HL-60 (cell line): ENCODE measurements around the gene CADM1.

ENCODE experiments used
- DNase-seq, 2 experiments: peaks; one replicate each; pipeline ENCODE4 v3.0.0-alpha.2; 2010 to 2020; ENCODE audit warnings: low read depth in 1 of 2, low spot score in 1 of 2
- H3K27ac ChIP-seq: fragments of 250-450 bp; sonication (Bioruptor Pico); replicated peaks from 2 replicates; pipeline ENCODE4 v1.5.1; 2020; ENCODE audit warnings: mild to moderate bottlenecking, moderate library complexity
- H3K27me3 ChIP-seq: fragments of 250-450 bp; sonication (Bioruptor Pico); 2 replicates; pipeline ENCODE4 v1.5.1; 2021; ENCODE audit warnings: mild to moderate bottlenecking, moderate library complexity; ENCODE audit not compliant: insufficient read depth, poor library complexity, severe bottlenecking
- H3K4me3 ChIP-seq: replicated peaks from 2 replicates; pipeline ENCODE4 v1.5.1; 2011; ENCODE audit warnings: mild to moderate bottlenecking, control low read depth, low read length; ENCODE audit not compliant: insufficient read depth
- GABPA ChIP-seq: IDR thresholded peaks from 2 replicates; pipeline ENCODE4 v1.6.1; 2012; ENCODE audit warnings: low read depth
- POLR2AphosphoS5 ChIP-seq: IDR thresholded peaks from 2 replicates; pipeline ENCODE4 v1.6.1; 2012; ENCODE audit warnings: low read depth
- SPI1 ChIP-seq: IDR thresholded peaks from 2 replicates; pipeline ENCODE4 v1.6.1; 2012; ENCODE audit warnings: low read depth, mild to moderate bottlenecking, borderline replicate concordance
- TF ChIP-seq, protein P1 (sequence below): IDR thresholded peaks from 2 replicates; pipeline ENCODE4 v1.6.1; 2012; ENCODE audit warnings: low read depth; ENCODE audit not compliant: insufficient replicate concordance
- TF ChIP-seq, protein P2 (sequence below): IDR thresholded peaks from one replicate; pipeline ENCODE4 v1.5.1; 2011; ENCODE audit warnings: low read length, control low read depth, inconsistent platforms; ENCODE audit not compliant: insufficient read depth

The CADM1 gene

DNA sequence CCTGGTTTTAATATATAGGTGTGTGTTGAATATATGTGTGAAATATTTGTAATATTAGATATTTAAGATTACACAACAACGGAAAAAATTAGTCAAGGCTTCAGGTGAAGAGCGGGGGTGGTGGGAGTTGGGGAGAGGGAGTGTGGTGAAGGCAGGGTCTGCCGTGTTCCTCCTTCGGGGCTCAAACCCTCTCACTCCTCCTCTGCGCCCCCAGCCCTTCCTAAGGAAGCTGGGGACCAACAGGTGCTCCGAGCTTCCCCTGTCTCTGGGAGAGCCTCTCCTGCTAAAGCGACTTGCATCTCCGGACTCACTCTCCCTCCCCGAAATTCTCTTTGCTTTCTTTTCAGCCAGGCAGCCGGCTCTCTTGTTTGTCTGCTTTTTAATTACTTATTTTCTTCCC, 960 bp upstream of the CADM1 start:
- Histone ChIP-seq H3K27ac (no peak overlapping the region), H3K4me3 (no peak overlapping the region), H3K27me3 (peaks cover 62% of the 10 kb centered on the region)
- no peak for TF ChIP-seq GABPA
- TF ChIP-seq, protein P1, sequence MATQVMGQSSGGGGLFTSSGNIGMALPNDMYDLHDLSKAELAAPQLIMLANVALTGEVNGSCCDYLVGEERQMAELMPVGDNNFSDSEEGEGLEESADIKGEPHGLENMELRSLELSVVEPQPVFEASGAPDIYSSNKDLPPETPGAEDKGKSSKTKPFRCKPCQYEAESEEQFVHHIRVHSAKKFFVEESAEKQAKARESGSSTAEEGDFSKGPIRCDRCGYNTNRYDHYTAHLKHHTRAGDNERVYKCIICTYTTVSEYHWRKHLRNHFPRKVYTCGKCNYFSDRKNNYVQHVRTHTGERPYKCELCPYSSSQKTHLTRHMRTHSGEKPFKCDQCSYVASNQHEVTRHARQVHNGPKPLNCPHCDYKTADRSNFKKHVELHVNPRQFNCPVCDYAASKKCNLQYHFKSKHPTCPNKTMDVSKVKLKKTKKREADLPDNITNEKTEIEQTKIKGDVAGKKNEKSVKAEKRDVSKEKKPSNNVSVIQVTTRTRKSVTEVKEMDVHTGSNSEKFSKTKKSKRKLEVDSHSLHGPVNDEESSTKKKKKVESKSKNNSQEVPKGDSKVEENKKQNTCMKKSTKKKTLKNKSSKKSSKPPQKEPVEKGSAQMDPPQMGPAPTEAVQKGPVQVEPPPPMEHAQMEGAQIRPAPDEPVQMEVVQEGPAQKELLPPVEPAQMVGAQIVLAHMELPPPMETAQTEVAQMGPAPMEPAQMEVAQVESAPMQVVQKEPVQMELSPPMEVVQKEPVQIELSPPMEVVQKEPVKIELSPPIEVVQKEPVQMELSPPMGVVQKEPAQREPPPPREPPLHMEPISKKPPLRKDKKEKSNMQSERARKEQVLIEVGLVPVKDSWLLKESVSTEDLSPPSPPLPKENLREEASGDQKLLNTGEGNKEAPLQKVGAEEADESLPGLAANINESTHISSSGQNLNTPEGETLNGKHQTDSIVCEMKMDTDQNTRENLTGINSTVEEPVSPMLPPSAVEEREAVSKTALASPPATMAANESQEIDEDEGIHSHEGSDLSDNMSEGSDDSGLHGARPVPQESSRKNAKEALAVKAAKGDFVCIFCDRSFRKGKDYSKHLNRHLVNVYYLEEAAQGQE: no peak
- TF ChIP-seq, protein P2, sequence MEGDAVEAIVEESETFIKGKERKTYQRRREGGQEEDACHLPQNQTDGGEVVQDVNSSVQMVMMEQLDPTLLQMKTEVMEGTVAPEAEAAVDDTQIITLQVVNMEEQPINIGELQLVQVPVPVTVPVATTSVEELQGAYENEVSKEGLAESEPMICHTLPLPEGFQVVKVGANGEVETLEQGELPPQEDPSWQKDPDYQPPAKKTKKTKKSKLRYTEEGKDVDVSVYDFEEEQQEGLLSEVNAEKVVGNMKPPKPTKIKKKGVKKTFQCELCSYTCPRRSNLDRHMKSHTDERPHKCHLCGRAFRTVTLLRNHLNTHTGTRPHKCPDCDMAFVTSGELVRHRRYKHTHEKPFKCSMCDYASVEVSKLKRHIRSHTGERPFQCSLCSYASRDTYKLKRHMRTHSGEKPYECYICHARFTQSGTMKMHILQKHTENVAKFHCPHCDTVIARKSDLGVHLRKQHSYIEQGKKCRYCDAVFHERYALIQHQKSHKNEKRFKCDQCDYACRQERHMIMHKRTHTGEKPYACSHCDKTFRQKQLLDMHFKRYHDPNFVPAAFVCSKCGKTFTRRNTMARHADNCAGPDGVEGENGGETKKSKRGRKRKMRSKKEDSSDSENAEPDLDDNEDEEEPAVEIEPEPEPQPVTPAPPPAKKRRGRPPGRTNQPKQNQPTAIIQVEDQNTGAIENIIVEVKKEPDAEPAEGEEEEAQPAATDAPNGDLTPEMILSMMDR: no peak
- TF ChIP-seq SPI1: no peak
- TF ChIP-seq POLR2AphosphoS5: no peak
- no peak for DNase-seq

DNA sequence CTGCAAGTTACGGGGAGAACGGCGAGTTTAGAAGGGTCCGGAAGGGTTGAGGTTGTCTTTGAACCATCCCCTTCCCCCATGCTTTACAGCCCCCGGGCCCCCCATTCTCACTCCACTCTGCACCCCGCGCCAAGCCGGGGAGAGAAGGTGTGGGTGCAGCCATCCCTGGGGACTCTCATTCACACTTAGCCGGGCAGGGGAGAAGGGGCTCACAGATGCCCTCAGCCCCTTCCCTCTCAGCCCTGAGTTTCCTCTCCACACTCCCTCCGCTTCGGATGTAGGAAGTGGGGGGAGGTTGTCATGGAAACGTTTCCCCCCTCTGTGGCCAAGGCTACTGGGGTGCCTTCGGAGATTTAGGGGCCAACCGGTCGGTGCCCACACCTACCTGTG, 334 bp downstream of the CADM1 start:
- no peak for DNase-seq
- TF ChIP-seq, protein P2: no peak
- TF ChIP-seq SPI1 (no peak), POLR2AphosphoS5 (no peak), GABPA (no peak)
- TF ChIP-seq, protein P1: no peak
- Histone ChIP-seq H3K4me3 (peak overlapping the region; percentile 31), H3K27me3 (peaks cover 65% of the 10 kb centered on the region), H3K27ac (no peak overlapping the region)

DNA sequence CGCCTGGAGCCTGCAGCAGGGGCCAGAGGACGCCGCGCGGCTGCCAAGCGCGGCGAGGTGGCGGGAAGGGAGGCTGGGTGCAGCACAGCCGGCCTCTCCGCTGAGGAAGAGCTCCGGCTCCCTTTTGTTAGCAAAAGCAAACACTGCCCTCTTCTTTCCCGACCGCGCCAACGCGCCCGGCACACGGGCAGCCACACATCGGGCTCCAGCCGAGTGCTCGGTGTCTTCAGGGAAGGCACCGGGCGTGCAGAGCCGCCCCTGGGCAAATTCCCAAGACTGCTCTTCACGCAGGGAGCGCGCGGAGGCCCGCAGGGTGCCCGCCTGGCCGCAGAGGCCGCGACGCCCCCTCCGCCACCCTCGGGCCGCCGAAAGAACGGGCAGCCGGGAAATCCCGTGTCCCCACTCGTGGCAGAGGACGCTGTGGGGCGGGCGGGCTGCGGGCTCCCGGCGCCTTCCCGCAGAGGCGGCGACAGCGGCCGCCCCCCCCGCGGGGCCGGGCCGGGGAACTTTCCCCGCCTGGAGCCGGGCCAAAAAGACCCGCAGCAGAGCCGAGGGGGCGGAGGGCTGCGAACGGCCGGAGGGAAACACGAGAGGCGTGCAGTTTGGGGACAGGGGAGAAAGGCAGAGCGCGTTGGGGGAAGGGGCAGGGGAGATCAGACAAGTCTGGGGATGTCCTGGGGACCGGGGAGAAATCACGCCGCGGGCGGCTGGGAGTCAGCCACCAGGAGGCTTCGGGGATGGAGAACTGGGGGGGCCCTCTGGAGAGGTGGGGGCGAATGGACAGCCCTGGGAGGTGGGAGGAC, 931 bp downstream of the CADM1 start:
- peak in 1 of 2 experiments; percentile 19 for DNase-seq
- Histone ChIP-seq H3K27ac (no peak overlapping the region), H3K27me3 (peaks cover 67% of the 10 kb centered on the region), H3K4me3 (peak overlapping the region; percentile 31)
- TF ChIP-seq POLR2AphosphoS5 (no peak), SPI1 (no peak)
- TF ChIP-seq, protein P1: no peak
- TF ChIP-seq, protein P2: no peak
